HEK293 (cell line): ENCODE data around the gene LRRTM2.

Experiments used
- ATF2 ChIP-seq: fragments of 450-650 bp; formaldehyde crosslinking; IDR thresholded peaks from 2 replicates; pipeline ENCODE4 v1.5.1; 2016; ENCODE audit warnings: missing biosample characterization, missing genetic modification characterization, low read depth
- CTCF ChIP-seq: fragments of 450-650 bp; formaldehyde crosslinking; IDR thresholded peaks from 2 replicates; pipeline ENCODE4 v1.5.1; 2016; ENCODE audit warnings: missing biosample characterization, missing genetic modification characterization
- GLI4 ChIP-seq: fragments of 450-650 bp; formaldehyde crosslinking; IDR thresholded peaks from 2 replicates; pipeline ENCODE4 v1.5.1; 2016; ENCODE audit warnings: missing biosample characterization, missing genetic modification characterization
- TCF7L2 ChIP-seq: IDR thresholded peaks from 2 replicates; pipeline ENCODE4 v1.6.1; 2011; ENCODE audit warnings: low read depth, mild to moderate bottlenecking, inconsistent platforms, low read length, moderate library complexity, borderline replicate concordance
- ZNF114 ChIP-seq: fragments of 450-650 bp; formaldehyde crosslinking; IDR thresholded peaks from 2 replicates; pipeline ENCODE4 v1.5.0; 2017; ENCODE audit warnings: missing biosample characterization, missing genetic modification characterization
- ZNF146 ChIP-seq: fragments of 450-650 bp; formaldehyde crosslinking; IDR thresholded peaks from 2 replicates; pipeline ENCODE4 v1.5.1; 2016; ENCODE audit warnings: missing biosample characterization, missing genetic modification characterization
- ZNF223 ChIP-seq: fragments of 450-650 bp; formaldehyde crosslinking; IDR thresholded peaks from 2 replicates; pipeline ENCODE4 v1.5.1; 2016; ENCODE audit warnings: missing biosample characterization, missing genetic modification characterization
- ZNF398 ChIP-seq: fragments of 450-650 bp; formaldehyde crosslinking; IDR thresholded peaks from 2 replicates; pipeline ENCODE4 v1.5.1; 2017; ENCODE audit warnings: missing biosample characterization, missing genetic modification characterization
- ZNF510 ChIP-seq: fragments of 450-650 bp; formaldehyde crosslinking; IDR thresholded peaks from 2 replicates; pipeline ENCODE4 v1.5.1; 2018; ENCODE audit warnings: mild to moderate bottlenecking, missing genetic modification characterization, missing biosample characterization; ENCODE audit not compliant: insufficient replicate concordance

- TF ChIP-seq ZNF114 (tag by site-specific recombination) (no peak), CTCF (tag by site-specific recombination) (no peak), ZNF398 (tag by site-specific recombination) (no peak), TCF7L2 (no peak), ZNF510 (tag by site-specific recombination) (no peak), ZNF146 (tag by site-specific recombination) (no peak), GLI4 (no peak), ATF2 (tag by site-specific recombination) (no peak), ZNF223 (tag by site-specific recombination) (no peak)
These were observed 45.8 kb downstream of the LRRTM2 start for GRCh38 chr5:138829341-138829740.
